ENCODE results near the gene MAP7.
"Not testable (repeated sequence)": the region's sequence is repeated elsewhere in the genome, so short reads cannot be mapped to it uniquely, and the experiment has no call there.

Gene MAP7

DNA sequence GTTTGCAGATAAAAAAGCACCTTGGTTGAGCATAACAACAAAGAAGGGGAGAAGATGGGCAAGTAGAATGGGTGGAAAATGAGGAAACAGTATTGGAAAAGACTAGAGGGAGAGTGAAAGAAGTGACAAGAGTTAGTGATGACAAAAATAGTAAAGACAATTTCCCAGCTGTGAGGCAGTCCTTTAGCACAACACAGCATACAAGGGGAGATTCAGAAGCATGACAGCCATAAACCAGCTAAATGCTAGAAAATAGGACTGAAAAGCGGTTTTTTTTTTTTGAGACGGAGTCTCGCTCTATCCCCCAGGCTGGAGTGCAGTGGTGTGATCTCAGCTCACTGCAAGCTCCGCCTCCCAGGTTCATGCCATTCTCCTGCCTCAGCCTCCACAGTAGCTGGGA is 174.4 kb downstream of the MAP7 start:
- not testable (repeated sequence) for H3K27me3 ChIP-seq (ENCODE audit: control insufficient read depth in 3 of 3, insufficient read depth in 3 of 3, low read depth in 1 of 3, low read length in 3 of 3); H2BK15ac ChIP-seq (ENCODE audit: low read length); DNase-seq (ENCODE audit: low spot score); H3K23ac ChIP-seq (ENCODE audit: low read depth, low read length, poor library complexity); H3K4me1 ChIP-seq (ENCODE audit: control insufficient read depth in 2 of 2, insufficient read depth in 1 of 2, low read depth in 1 of 2, low read length in 2 of 2); H2BK120ac ChIP-seq (ENCODE audit: low read depth, low read length); H2BK12ac ChIP-seq (ENCODE audit: low read length); H2AK5ac ChIP-seq (ENCODE audit: low read depth, low read length); H4K91ac ChIP-seq (ENCODE audit: low read depth, low read length, poor library complexity); H3K36me3 ChIP-seq (replicated peaks in 1 of 2; ENCODE audit: control insufficient read depth in 2 of 2, insufficient read depth in 2 of 2, low read length in 2 of 2); H3K9ac ChIP-seq (ENCODE audit: low read depth, low read length, poor library complexity); H3K4me3 ChIP-seq (ENCODE audit: low read length in 2 of 2); H4K8ac ChIP-seq (ENCODE audit: low read depth, low read length); H3K4ac ChIP-seq (ENCODE audit: low read length); H3K14ac ChIP-seq (ENCODE audit: low read length); H2BK5ac ChIP-seq (ENCODE audit: low read length); H3K9me3 ChIP-seq (replicated peaks in 1 of 2; ENCODE audit: control insufficient read depth in 2 of 2, insufficient read depth in 1 of 2, low read depth in 1 of 2, low read length in 2 of 2); H3K4me2 ChIP-seq (ENCODE audit: insufficient read depth, low read length, poor library complexity, severe bottlenecking); H2AFZ ChIP-seq (ENCODE audit: low read length); H3K27ac ChIP-seq (replicated peaks; ENCODE audit: low read length); H3K79me1 ChIP-seq (ENCODE audit: low read depth, low read length); H3K18ac ChIP-seq (ENCODE audit: low read length)
- no CpG with 5 or more reads among the region's 4 CpGs for WGBS, 2 donors (ENCODE audit: extremely low coverage in 2 of 2, insufficient read length in 2 of 2, insufficient replicate concordance in 1 of 2)

DNA sequence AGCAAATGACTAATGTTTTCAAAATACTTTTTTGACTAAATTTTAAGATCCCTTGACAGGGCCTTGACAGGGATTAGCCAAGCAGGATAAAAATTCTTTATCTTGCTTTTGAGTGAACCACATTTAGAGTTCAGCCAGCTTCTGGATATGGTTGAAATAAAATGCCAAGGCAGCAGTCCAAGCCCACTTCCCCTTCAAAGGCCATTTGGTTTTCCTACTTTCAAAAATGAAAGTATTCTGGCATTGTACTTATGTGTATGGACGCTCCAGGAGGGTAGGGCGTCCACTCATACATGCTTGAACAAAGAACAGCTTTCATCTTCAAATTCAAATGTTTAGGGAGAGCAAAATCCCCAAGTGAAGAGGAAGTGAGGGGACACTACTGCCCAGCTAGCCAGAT is 178.3 kb downstream of the MAP7 start:
- Histone ChIP-seq H3K4me1 (ENCODE audit: control insufficient read depth in 2 of 2, insufficient read depth in 1 of 2, low read depth in 1 of 2, low read length in 2 of 2) (no peaks in the 10 kb centered on the region), H2BK12ac (ENCODE audit: low read length) (no peak overlapping the region), H3K36me3 (replicated peaks in 1 of 2; ENCODE audit: control insufficient read depth in 2 of 2, insufficient read depth in 2 of 2, low read length in 2 of 2) (no peaks in the 10 kb centered on the region), H3K23ac (ENCODE audit: low read depth, low read length, poor library complexity) (no peak overlapping the region), H3K9ac (ENCODE audit: low read depth, low read length, poor library complexity) (no peak overlapping the region), H3K27me3 (ENCODE audit: control insufficient read depth in 3 of 3, insufficient read depth in 3 of 3, low read depth in 1 of 3, low read length in 3 of 3) (no peaks in the 10 kb centered on the region), H3K4me2 (ENCODE audit: insufficient read depth, low read length, poor library complexity, severe bottlenecking) (no peak overlapping the region), H3K79me1 (ENCODE audit: low read depth, low read length) (no peaks in the 10 kb centered on the region), H2BK120ac (ENCODE audit: low read depth, low read length) (no peak overlapping the region), H3K9me3 (replicated peaks in 1 of 2; ENCODE audit: control insufficient read depth in 2 of 2, insufficient read depth in 1 of 2, low read depth in 1 of 2, low read length in 2 of 2) (no peaks in the 10 kb centered on the region), H3K27ac (replicated peaks; ENCODE audit: low read length) (no peak overlapping the region), H3K4ac (ENCODE audit: low read length) (no peak overlapping the region), H2BK5ac (ENCODE audit: low read length) (no peak overlapping the region), H4K8ac (ENCODE audit: low read depth, low read length) (no peak overlapping the region), H3K4me3 (ENCODE audit: low read length in 2 of 2) (peak overlapping the region in 1 of 2 donors; percentile 22), H2BK15ac (ENCODE audit: low read length) (no peak overlapping the region), H2AFZ (ENCODE audit: low read length) (no peak overlapping the region), H2AK5ac (ENCODE audit: low read depth, low read length) (no peak overlapping the region), H3K14ac (ENCODE audit: low read length) (no peak overlapping the region), H3K18ac (ENCODE audit: low read length) (peak overlapping the region; percentile 56), H4K91ac (ENCODE audit: low read depth, low read length, poor library complexity) (no peak overlapping the region)
- no CpG with 5 or more reads among the region's 2 CpGs for WGBS, 2 donors (ENCODE audit: extremely low coverage in 2 of 2, insufficient read length in 2 of 2, insufficient replicate concordance in 1 of 2)
- no peak for DNase-seq (ENCODE audit: low spot score)

DNA sequence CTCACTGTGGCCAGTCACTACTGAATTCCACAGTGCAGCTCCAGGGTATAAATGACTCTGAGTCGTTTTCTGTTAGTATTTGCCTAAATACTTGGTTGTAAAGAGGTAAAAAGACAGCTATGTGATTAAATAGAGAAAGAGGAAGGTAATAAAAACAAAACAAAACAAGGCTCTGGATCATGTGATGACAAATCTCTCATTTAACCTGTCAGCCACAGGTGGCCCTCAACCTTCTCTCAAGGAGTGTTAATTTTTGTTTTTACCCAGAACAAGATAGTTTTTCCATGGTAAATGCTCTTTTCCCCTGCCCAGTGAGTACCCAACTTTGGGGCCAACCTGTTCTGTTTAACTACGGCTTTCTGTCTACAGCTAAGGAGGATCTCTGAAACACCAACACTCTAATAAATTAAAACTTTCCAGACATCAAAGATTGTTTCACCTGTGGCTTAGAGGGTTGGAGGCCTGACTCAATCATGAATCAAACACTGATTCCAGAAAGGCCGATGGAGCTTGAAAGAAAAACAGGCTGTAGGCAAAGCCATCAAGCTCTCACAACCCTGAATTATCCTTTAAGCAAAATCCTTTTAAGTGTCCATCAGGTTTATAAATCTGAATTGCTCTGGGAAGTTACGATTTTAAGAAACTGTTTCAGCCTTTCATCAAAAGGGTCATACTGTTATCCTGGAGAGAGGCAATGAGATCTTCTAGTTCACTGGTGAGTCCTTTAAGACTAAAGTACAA is 179.1 kb downstream of the MAP7 start:
- WGBS, 2 donors (ENCODE audit: extremely low coverage in 2 of 2, insufficient read length in 2 of 2, insufficient replicate concordance in 1 of 2), result no CpG with 5 or more reads among the region's 4 CpGs
- no peaks in the 10 kb centered on the region for H3K9me3 ChIP-seq (replicated peaks in 1 of 2; ENCODE audit: control insufficient read depth in 2 of 2, insufficient read depth in 1 of 2, low read depth in 1 of 2, low read length in 2 of 2)
- no peak overlapping the region for H2AFZ ChIP-seq (ENCODE audit: low read length)
- no peak overlapping the region for H4K8ac ChIP-seq (ENCODE audit: low read depth, low read length)
- no peak overlapping the region for H3K4ac ChIP-seq (ENCODE audit: low read length)
- DNase-seq (ENCODE audit: low spot score), result no peak
- H4K91ac ChIP-seq (ENCODE audit: low read depth, low read length, poor library complexity), result no peak overlapping the region
- H3K4me1 ChIP-seq (ENCODE audit: control insufficient read depth in 2 of 2, insufficient read depth in 1 of 2, low read depth in 1 of 2, low read length in 2 of 2), result no peaks in the 10 kb centered on the region
- no peak overlapping the region for H3K9ac ChIP-seq (ENCODE audit: low read depth, low read length, poor library complexity)
- no peaks in the 10 kb centered on the region for H3K79me1 ChIP-seq (ENCODE audit: low read depth, low read length)
- no peak overlapping the region for H3K4me2 ChIP-seq (ENCODE audit: insufficient read depth, low read length, poor library complexity, severe bottlenecking)
- no peak overlapping the region for H2AK5ac ChIP-seq (ENCODE audit: low read depth, low read length)
- no peak overlapping the region for H2BK5ac ChIP-seq (ENCODE audit: low read length)
- H3K27me3 ChIP-seq (ENCODE audit: control insufficient read depth in 3 of 3, insufficient read depth in 3 of 3, low read depth in 1 of 3, low read length in 3 of 3), result no peaks in the 10 kb centered on the region
- H3K4me3 ChIP-seq (ENCODE audit: low read length in 2 of 2), result no peak overlapping the region
- no peak overlapping the region for H2BK15ac ChIP-seq (ENCODE audit: low read length)
- H3K27ac ChIP-seq (replicated peaks; ENCODE audit: low read length), result no peak overlapping the region
- no peak overlapping the region for H3K18ac ChIP-seq (ENCODE audit: low read length)
- H2BK12ac ChIP-seq (ENCODE audit: low read length), result no peak overlapping the region
- no peak overlapping the region for H2BK120ac ChIP-seq (ENCODE audit: low read depth, low read length)
- H3K14ac ChIP-seq (ENCODE audit: low read length), result no peak overlapping the region
- no peak overlapping the region for H3K23ac ChIP-seq (ENCODE audit: low read depth, low read length, poor library complexity)
- H3K36me3 ChIP-seq (replicated peaks in 1 of 2; ENCODE audit: control insufficient read depth in 2 of 2, insufficient read depth in 2 of 2, low read length in 2 of 2), result no peaks in the 10 kb centered on the region

DNA sequence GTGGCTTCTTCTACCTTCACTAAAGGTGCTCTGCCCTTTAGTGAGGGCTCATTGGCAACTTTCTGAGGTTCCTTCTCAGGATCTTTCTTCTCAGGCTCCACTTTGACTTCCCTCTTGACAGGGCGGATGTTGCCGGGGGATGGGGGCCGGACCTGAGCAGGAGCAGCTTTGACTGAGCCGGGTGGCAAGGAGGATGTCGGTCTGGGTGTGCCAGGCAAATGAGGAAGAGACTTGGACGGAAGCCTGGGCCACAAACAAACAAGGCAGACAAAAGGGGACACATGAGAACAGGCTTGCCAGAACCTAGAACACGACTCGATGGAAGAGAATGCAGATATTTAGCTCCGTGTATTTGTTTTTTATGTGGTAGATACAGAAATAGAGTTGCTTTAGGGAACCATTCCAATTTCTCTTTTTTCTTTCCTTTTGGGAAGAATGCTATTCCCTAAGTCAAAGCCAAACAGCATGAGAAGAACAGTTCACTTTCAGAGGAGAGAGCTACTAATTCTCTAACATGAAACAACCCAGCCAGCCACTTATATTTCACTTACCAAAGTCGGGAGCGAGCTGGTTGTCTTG is 184.4 kb downstream of the MAP7 start:
- Histone ChIP-seq H2BK5ac (ENCODE audit: low read length) (no peak overlapping the region), H3K9ac (ENCODE audit: low read depth, low read length, poor library complexity) (no peak overlapping the region), H2AFZ (ENCODE audit: low read length) (no peak overlapping the region), H3K27ac (replicated peaks; ENCODE audit: low read length) (no peak overlapping the region), H3K36me3 (replicated peaks in 1 of 2; ENCODE audit: control insufficient read depth in 2 of 2, insufficient read depth in 2 of 2, low read length in 2 of 2) (peaks cover 0 to 3% of the 10 kb centered on the region in 2 donors), H3K23ac (ENCODE audit: low read depth, low read length, poor library complexity) (no peak overlapping the region), H3K18ac (ENCODE audit: low read length) (no peak overlapping the region), H3K4me1 (ENCODE audit: control insufficient read depth in 2 of 2, insufficient read depth in 1 of 2, low read depth in 1 of 2, low read length in 2 of 2) (no peaks in the 10 kb centered on the region), H4K8ac (ENCODE audit: low read depth, low read length) (no peak overlapping the region), H3K4me3 (ENCODE audit: low read length in 2 of 2) (no peak overlapping the region), H2BK15ac (ENCODE audit: low read length) (peak overlapping the region; percentile 4), H3K79me1 (ENCODE audit: low read depth, low read length) (no peaks in the 10 kb centered on the region), H3K27me3 (ENCODE audit: control insufficient read depth in 3 of 3, insufficient read depth in 3 of 3, low read depth in 1 of 3, low read length in 3 of 3) (no peaks in the 10 kb centered on the region), H3K9me3 (replicated peaks in 1 of 2; ENCODE audit: control insufficient read depth in 2 of 2, insufficient read depth in 1 of 2, low read depth in 1 of 2, low read length in 2 of 2) (no peaks in the 10 kb centered on the region), H2BK12ac (ENCODE audit: low read length) (no peak overlapping the region), H3K4me2 (ENCODE audit: insufficient read depth, low read length, poor library complexity, severe bottlenecking) (no peak overlapping the region), H3K14ac (ENCODE audit: low read length) (no peak overlapping the region), H2AK5ac (ENCODE audit: low read depth, low read length) (no peak overlapping the region), H3K4ac (ENCODE audit: low read length) (no peak overlapping the region), H4K91ac (ENCODE audit: low read depth, low read length, poor library complexity) (no peak overlapping the region), H2BK120ac (ENCODE audit: low read depth, low read length) (no peak overlapping the region)
- DNase-seq (ENCODE audit: low spot score), result no peak
- WGBS, 2 donors (ENCODE audit: extremely low coverage in 2 of 2, insufficient read length in 2 of 2, insufficient replicate concordance in 1 of 2), result no CpG with 5 or more reads among the region's 11 CpGs
